Pancreas (tissue), 10 donors: ENCODE measurements around the gene IFI27. TPM values are rescaled to one million over a fixed set of nuclear protein-coding genes. Genes with fewer than 3 reads are reported as not detected.

ENCODE experiments used
- ATAC-seq, 4 donors: fragments of 200-7000 bp; cut with Tn5 transposase; one replicate each; pipeline versions ENCODE4 v1.8.0 to v1.9.1; 2020; ENCODE audit warnings: mild to moderate bottlenecking in 4 of 4, moderate library complexity in 4 of 4
- DNase-seq, 6 donors: peaks; one replicate each; pipeline ENCODE4 v3.0.0-alpha.2; 2020
- FAIRE-seq: peaks from 2 replicates; lab custom pipeline; 2012; peaks lifted over from hg19 to GRCh38; lab: Jason Lieb, UNC
- H3K27ac ChIP-seq, 4 donors: fragments of 200-600 bp; sonication (generic); 1 replicate in 3 of 4; 2 replicates in 1 of 4; pipeline versions ENCODE4 v1.5.0 to v1.8.0; 2020
- H3K27me3 ChIP-seq, 4 donors: fragments of 200-600 bp; one replicate each; pipeline ENCODE4 v1.8.0; 2021
- H3K36me3 ChIP-seq, 3 donors: fragments of 200-600 bp; sonication (generic) in 1 of 3; one replicate each; pipeline versions ENCODE4 v1.5.0 to v1.8.0; 2020 to 2021
- H3K4me1 ChIP-seq, 3 donors: fragments of 200-600 bp; one replicate each; pipeline ENCODE4 v1.8.0; 2021
- H3K4me3 ChIP-seq, 4 donors: fragments of 200-600 bp; sonication (generic) in 2 of 4; one replicate each; pipeline versions ENCODE4 v1.5.0 to v1.8.0; 2020 to 2021
- H3K9me3 ChIP-seq, 4 donors: fragments of 200-600 bp; one replicate each; pipeline ENCODE4 v1.8.0; 2021
- WGBS, 2 donors: extraction: QIAGEN DNeasy Blood & Tissue Kit; methylation state at CpG; one replicate each; pipeline ENCODE4 v1.1.7; 2013; 5-methylcytosine and 5-hydroxymethylcytosine counted together
- intact Hi-C, 3 donors: fragments of 100-400 bp; cut with DNase I; formaldehyde crosslinking; loops; one replicate each; pipeline versions ENCODE4 v1.11.1 to v1.14.2; 2022
- polyA plus RNA-seq, 2 donors: library from polyadenylated mRNA; stranded (reverse); fragments of 200-250 nt; gene quantifications; one replicate each; pipeline ENCODE4 v1.2.3, GENCODE V29; 2013
- total RNA-seq, 6 donors: library from RNA; stranded (reverse); fragmentation: NEBNext Ultra II Directional in 4 of 6; extraction: Animal tissue kit (Norgen Biotek cat#: 25700) in 4 of 6; gene quantifications; one replicate each; pipeline versions ENCODE4 v1.2.1 to v1.2.4, GENCODE V29; 2021 to 2023
- TF ChIP-seq, protein P1 (sequence below), 4 donors: fragments of 200-600 bp; sonication (generic) in 3 of 4; IDR thresholded peaks; one replicate each; pipeline versions ENCODE4 v1.5.0 to v1.8.0; 2021; ENCODE audit warnings: antibody characterized with exemption in 4 of 4
- donor health status: healthy with polysubstance abuse.
- donor health status: DM: no; HTN: no; CAD: no; lungs with moderate emphysema.
- donor health status: DM: no; HTN: no; CAD: no.
- donor health status: control.
- donor health status: control.
- donor health status: Bipolar disorder and iron deficiency.
- donor health status: DM: yes; HTN: yes; CAD: no.
- donor health status: DM: no; HTN: no; CAD: no.
- donor health status: DM: no; HTN: no; CAD: no.
- donor health status: DM: yes; HTN: yes; CAD: no.

The IFI27 gene
- total and polyA plus RNA-seq, 8 donors: 8.1 to 78.9 (median 15.1) TPM

DNA sequence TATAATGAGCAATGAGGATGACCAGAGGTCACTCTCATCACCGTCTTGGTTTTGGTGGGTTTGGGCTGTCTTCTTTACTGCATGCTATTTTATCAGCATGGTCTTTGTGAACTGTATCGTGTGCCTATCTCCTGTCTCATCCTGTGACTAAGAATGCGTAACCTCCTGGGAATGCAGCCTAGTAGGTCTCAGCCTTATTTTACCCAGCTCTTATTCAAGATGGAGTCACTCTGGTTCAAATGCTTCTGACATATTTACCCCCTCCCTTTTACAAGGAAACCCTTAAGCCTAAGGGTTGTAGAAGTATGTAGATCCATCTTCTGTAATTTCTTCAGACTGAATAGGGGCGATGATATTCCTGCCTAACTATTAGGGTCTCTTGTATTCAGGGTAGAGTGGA, 21.1 kb upstream of the IFI27 start:
- Histone ChIP-seq H3K36me3 (no peaks in the 10 kb centered on the region), H3K4me1 (no peaks in the 10 kb centered on the region), H3K4me3 (no peak overlapping the region), H3K27me3 (no peaks in the 10 kb centered on the region), H3K27ac (no peak overlapping the region), H3K9me3 (no peaks in the 10 kb centered on the region)
- no peak for ATAC-seq
- WGBS, 2 donors: 96 to 98% methylated on average over 4 of the region's 4 CpGs
- TF ChIP-seq, protein P1, sequence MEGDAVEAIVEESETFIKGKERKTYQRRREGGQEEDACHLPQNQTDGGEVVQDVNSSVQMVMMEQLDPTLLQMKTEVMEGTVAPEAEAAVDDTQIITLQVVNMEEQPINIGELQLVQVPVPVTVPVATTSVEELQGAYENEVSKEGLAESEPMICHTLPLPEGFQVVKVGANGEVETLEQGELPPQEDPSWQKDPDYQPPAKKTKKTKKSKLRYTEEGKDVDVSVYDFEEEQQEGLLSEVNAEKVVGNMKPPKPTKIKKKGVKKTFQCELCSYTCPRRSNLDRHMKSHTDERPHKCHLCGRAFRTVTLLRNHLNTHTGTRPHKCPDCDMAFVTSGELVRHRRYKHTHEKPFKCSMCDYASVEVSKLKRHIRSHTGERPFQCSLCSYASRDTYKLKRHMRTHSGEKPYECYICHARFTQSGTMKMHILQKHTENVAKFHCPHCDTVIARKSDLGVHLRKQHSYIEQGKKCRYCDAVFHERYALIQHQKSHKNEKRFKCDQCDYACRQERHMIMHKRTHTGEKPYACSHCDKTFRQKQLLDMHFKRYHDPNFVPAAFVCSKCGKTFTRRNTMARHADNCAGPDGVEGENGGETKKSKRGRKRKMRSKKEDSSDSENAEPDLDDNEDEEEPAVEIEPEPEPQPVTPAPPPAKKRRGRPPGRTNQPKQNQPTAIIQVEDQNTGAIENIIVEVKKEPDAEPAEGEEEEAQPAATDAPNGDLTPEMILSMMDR (IDR thresholded peaks at IDR 0.05): no peak
- no peak for FAIRE-seq
- DNase-seq: no peak
- intact Hi-C loops: no loop called here

DNA sequence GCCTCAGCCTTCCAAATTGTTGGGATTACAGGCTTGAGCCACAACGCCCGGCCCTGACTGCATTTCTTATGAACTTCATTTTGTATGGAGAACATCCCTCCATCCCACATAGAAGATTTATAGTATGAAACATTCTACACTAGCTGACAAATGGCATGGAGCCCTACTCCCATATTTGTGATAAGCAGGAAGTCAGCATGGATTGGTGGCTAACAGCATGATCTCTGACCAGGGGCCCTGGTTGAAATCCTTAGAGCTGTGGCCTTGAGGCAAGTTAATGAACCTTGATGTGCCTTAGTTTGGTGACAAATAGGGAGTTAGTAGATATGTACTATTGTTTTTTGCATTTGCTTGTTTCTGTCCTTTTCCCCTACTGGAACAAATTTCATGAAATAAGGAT, 17.1 kb upstream of the IFI27 start:
- intact Hi-C loops: no loop called here
- DNase-seq (no peak), ATAC-seq (no peak), FAIRE-seq (no peak)
- Histone ChIP-seq H3K9me3 (no peaks in the 10 kb centered on the region), H3K27me3 (no peaks in the 10 kb centered on the region), H3K27ac (no peak overlapping the region), H3K36me3 (no peaks in the 10 kb centered on the region), H3K4me3 (no peak overlapping the region), H3K4me1 (no peaks in the 10 kb centered on the region)
- TF ChIP-seq, protein P1 (IDR thresholded peaks at IDR 0.05): no peak
- 92 to 96% methylated on average over 2 of the region's 2 CpGs for WGBS, 2 donors

DNA sequence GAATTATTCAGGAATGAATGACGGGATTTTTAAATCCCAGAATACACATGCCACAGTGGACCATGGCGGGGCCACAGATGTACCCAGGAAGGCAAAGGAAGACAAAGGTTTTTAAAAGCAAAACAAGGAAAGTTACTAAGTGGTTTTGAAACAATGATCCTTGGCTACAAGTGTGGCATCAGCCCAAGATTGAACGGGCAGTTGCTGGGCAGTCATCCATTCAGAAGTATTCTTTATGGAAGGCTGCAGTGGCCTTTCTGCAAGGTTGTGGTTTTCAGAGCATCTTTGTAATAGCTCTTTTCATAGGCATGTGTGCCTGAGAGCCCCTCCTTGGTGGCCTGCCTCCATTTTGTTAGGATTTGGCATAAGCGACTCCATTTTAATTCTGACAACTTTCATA, 13.4 kb upstream of the IFI27 start:
- no peaks in the 10 kb centered on the region for H3K27me3 ChIP-seq
- H3K9me3 ChIP-seq: no peaks in the 10 kb centered on the region
- ATAC-seq: no peak
- intact Hi-C loops: no loop called here
- FAIRE-seq: no peak
- no peak for DNase-seq
- H3K27ac ChIP-seq: no peak overlapping the region
- no peaks in the 10 kb centered on the region for H3K36me3 ChIP-seq
- H3K4me3 ChIP-seq: no peak overlapping the region
- no peaks in the 10 kb centered on the region for H3K4me1 ChIP-seq
- whole genome bisulfite sequencing, 2 donors: 93 to 95% methylated on average over 4 of the region's 4 CpGs
- TF ChIP-seq, protein P1 (IDR thresholded peaks at IDR 0.05): no peak

DNA sequence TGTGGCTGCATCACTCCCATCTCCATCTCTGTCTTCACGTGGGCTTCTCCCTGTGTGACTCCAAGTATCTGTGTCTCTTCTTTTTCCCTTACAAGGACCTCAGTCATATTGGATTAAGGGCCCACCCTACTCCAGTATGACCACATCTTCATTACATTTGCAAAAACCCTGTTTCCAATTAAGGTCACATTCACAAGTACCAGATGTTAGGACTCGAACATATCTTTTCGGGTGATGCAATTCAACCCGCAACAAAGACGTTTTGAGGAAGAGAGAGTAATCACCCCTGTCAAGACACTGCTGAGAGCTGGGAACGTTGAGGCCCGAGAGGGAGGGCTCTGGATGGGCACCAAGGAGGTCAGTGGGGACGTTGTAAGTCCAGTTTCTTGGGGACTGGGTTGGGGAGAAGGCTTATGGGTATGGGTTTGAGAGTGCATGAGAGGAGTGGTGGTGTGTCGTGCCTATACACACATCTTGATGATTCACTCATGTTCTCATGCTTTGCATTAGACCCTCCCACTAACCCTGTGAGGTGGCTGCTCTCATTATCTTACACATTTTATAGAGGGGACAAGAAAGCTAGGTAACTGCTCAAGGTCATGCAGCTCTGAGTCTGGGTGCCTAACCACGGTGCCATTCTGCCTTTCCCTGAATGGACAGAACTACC, 12.1 kb upstream of the IFI27 start:
- Histone ChIP-seq H3K9me3 (no peaks in the 10 kb centered on the region), H3K36me3 (no peaks in the 10 kb centered on the region), H3K4me1 (no peaks in the 10 kb centered on the region), H3K27me3 (no peaks in the 10 kb centered on the region), H3K27ac (no peak overlapping the region), H3K4me3 (no peak overlapping the region)
- DNase-seq (no peak), ATAC-seq (no peak), FAIRE-seq (no peak)
- WGBS, 2 donors: 66 to 76% methylated on average over 10 of the region's 10 CpGs
- TF ChIP-seq, protein P1 (IDR thresholded peaks at IDR 0.05): no peak
- intact Hi-C loops: no loop called here

DNA sequence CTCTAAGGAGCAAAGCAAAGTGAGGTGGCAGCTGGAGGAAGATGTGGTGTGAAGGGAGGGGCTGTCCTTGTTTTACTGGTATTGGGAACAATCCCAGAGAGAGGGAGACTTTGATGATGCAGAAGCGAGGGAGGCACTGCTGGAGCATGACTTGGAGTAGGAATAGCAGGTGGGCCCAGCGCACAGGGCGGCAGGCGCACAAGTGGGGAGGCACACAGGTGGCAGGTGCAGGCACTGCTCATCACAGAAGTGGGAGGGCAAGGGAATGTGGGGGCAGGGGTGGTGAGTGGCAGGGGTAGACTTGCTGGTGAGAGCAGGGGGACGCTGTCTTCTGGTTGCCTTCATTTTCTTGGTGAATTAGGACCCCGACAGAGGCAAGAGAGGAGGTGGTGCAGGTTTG, 11.5 kb upstream of the IFI27 start:
- Histone ChIP-seq H3K4me1 (no peaks in the 10 kb centered on the region), H3K27ac (no peak overlapping the region), H3K4me3 (no peak overlapping the region), H3K36me3 (no peaks in the 10 kb centered on the region), H3K27me3 (no peaks in the 10 kb centered on the region), H3K9me3 (no peaks in the 10 kb centered on the region)
- TF ChIP-seq, protein P1 (IDR thresholded peaks at IDR 0.05): no peak
- ATAC-seq (no peak), DNase-seq (no peak), FAIRE-seq (no peak)
- 78 to 93% methylated on average over 6 of the region's 6 CpGs for WGBS, 2 donors
- intact Hi-C loops: no loop called here
